GM23248 (cell line): ENCODE measurements around the gene ABCC6.

Source experiments
- EZH2 ChIP-seq: fragments of 200-600 bp; sonication (generic); IDR thresholded peaks from 2 replicates; pipeline ENCODE4 v1.6.1; 2018; ENCODE audit warnings: antibody characterized with exemption, mild to moderate bottlenecking; ENCODE audit not compliant: insufficient read depth, poor library complexity, severe bottlenecking
- EZH2phosphoT487 ChIP-seq: fragments of 200-600 bp; sonication (generic); IDR thresholded peaks from 2 replicates; pipeline ENCODE4 v1.6.1; 2018; ENCODE audit warnings: antibody characterized with exemption, moderate library complexity, mild to moderate bottlenecking, low read depth; ENCODE audit not compliant: insufficient read depth

DNA sequence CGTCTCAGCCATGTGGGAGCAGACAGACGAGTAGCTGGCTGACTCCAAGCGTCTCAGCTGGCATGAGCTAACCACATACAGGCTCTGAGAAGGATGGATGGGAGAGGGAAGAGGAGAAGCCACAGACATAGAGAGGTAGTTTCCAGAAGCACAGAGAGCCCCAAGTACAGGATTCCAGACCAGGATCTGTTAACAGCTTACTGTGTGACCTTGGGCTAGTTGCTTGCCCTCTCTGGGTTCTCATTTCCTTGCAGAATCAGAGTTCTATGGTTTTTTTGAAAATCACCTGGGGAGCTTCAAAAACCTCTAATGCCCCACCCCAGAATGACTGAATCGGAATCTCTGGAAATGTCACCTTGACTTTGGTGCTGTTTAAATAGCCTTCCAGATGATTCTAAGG lies 60.2 kb downstream of the ABCC6 start:
- TF ChIP-seq EZH2 = no peak
- no peak for TF ChIP-seq EZH2phosphoT487
